ENCODE results near the gene RAI1. TPM values are rescaled to one million over a fixed set of nuclear protein-coding genes. Genes with fewer than 3 reads are reported as not detected.

Gene RAI1
- total and polyA plus RNA-seq, 2 of the 8 experiments (the other 6 are each of a cell fraction or from before 2014, with no cell fraction given): 0.39 to 1.2 TPM

GRCh38 chr17:17831208-17832031 lies 150.2 kb downstream of the RAI1 start (continued):
- TF ChIP-seq, protein P1, sequence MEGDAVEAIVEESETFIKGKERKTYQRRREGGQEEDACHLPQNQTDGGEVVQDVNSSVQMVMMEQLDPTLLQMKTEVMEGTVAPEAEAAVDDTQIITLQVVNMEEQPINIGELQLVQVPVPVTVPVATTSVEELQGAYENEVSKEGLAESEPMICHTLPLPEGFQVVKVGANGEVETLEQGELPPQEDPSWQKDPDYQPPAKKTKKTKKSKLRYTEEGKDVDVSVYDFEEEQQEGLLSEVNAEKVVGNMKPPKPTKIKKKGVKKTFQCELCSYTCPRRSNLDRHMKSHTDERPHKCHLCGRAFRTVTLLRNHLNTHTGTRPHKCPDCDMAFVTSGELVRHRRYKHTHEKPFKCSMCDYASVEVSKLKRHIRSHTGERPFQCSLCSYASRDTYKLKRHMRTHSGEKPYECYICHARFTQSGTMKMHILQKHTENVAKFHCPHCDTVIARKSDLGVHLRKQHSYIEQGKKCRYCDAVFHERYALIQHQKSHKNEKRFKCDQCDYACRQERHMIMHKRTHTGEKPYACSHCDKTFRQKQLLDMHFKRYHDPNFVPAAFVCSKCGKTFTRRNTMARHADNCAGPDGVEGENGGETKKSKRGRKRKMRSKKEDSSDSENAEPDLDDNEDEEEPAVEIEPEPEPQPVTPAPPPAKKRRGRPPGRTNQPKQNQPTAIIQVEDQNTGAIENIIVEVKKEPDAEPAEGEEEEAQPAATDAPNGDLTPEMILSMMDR (IDR thresholded peaks at IDR 0.05; ENCODE audit: control extremely low read depth in 1 of 3, insufficient read depth in 1 of 3, low read depth in 1 of 3, low read length in 3 of 3): no peak
- TF ChIP-seq CREB1 (IDR thresholded peaks at IDR 0.05): no peak
- no peak for TF ChIP-seq KDM4A (IDR thresholded peaks at IDR 0.05; ENCODE audit: low read depth, low read length, severe bottlenecking)

All from H1 (cell line).